HepG2 (cell line): Measurements from ENCODE around the gene GJC2. TPM values are rescaled to one million over a fixed set of nuclear protein-coding genes. Genes with fewer than 3 reads are reported as not detected.

Experiments used
- AHR ChIP-seq: IDR thresholded peaks from 2 replicates; pipeline ENCODE4 v1.6.1; 2018; ENCODE audit warnings: missing genetic modification reagents, missing compliant biosample characterization
- CEBPG ChIP-seq: IDR thresholded peaks from 2 replicates; pipeline ENCODE4 v1.6.1; 2016
- ETV5 ChIP-seq: IDR thresholded peaks from 2 replicates; pipeline ENCODE4 v1.6.1; 2018; ENCODE audit warnings: missing biosample characterization, missing genetic modification reagents, inconsistent platforms, borderline replicate concordance
- GFI1 ChIP-seq: sonication (generic); formaldehyde crosslinking; IDR thresholded peaks from 2 replicates; pipeline ENCODE4 v1.5.0; 2020; ENCODE audit warnings: missing genetic modification reagents, mild to moderate bottlenecking, borderline replicate concordance
- GTF3A ChIP-seq: sonication (generic); formaldehyde crosslinking; conservative IDR thresholded peaks from 2 replicates; pipeline ENCODE4 v1.4.0; 2020; ENCODE audit warnings: mild to moderate bottlenecking, missing genetic modification reagents
- HNF4A ChIP-seq: sonication (generic); formaldehyde crosslinking; IDR thresholded peaks from 2 replicates; pipeline ENCODE4 v1.4.0; 2020; ENCODE audit warnings: missing genetic modification reagents
- PAF1 ChIP-seq: IDR thresholded peaks from 2 replicates; pipeline ENCODE4 v1.6.1; 2016; ENCODE audit warnings: missing genetic modification reagents, missing compliant biosample characterization
- POLR2AphosphoS5 ChIP-seq: IDR thresholded peaks from 2 replicates; pipeline ENCODE4 v1.6.1; 2012; ENCODE audit warnings: low read depth, low read length
- SUZ12 ChIP-seq: fragments of 150-350 bp; IDR thresholded peaks from 2 replicates; pipeline ENCODE4 v1.6.1; 2014; ENCODE audit warnings: low read depth, low read length
- ZBTB3 ChIP-seq: sonication (generic); formaldehyde crosslinking; IDR thresholded peaks from 2 replicates; pipeline ENCODE4 v1.4.0; 2020; ENCODE audit warnings: low read depth, mild to moderate bottlenecking, moderate library complexity, missing genetic modification reagents, borderline replicate concordance
- ZFP36L2 ChIP-seq: sonication (generic); formaldehyde crosslinking; IDR thresholded peaks from 2 replicates; pipeline ENCODE4 v1.4.0; 2020; ENCODE audit warnings: missing genetic modification reagents
- ZNF10 ChIP-seq: sonication (generic); formaldehyde crosslinking; IDR thresholded peaks from 2 replicates; pipeline ENCODE4 v1.4.0; 2020; ENCODE audit warnings: mild to moderate bottlenecking, low read depth, missing genetic modification reagents, borderline replicate concordance
- ZNF317 ChIP-seq: sonication (generic); formaldehyde crosslinking; IDR thresholded peaks from 2 replicates; pipeline ENCODE4 v1.5.0; 2020; ENCODE audit warnings: mild to moderate bottlenecking, missing genetic modification reagents
- ZNF44 ChIP-seq: sonication (generic); formaldehyde crosslinking; IDR thresholded peaks from 2 replicates; pipeline ENCODE4 v1.5.1; 2020; ENCODE audit warnings: mild to moderate bottlenecking, missing genetic modification reagents
- ZNF446 ChIP-seq: sonication (generic); formaldehyde crosslinking; IDR thresholded peaks from 2 replicates; pipeline ENCODE4 v1.5.0; 2020; ENCODE audit warnings: mild to moderate bottlenecking, missing genetic modification reagents
- ZNF749 ChIP-seq: sonication (generic); formaldehyde crosslinking; IDR thresholded peaks from 2 replicates; pipeline ENCODE4 v1.8.0; 2022; ENCODE audit warnings: mild to moderate bottlenecking, missing genetic modification reagents, moderate library complexity, borderline replicate concordance
- polyA plus RNA-seq, 8 experiments: library from polyadenylated mRNA; depleted of rRNA in 3 of 8; stranded (reverse) in 7 of 8; unstranded in 1 of 8; fragments of >200 nt; fragmentation: Illumina TruSeq in 4 of 8; extraction: Trizol in 4 of 8; gene quantifications; 2 replicates each; pipeline versions ENCODE4 v1.2.1 to v1.2.3, GENCODE V29; 2011 to 2016; ENCODE audit warnings: low read depth in 4 of 8, missing spikeins in 1 of 8, mixed read lengths in 1 of 8; ENCODE audit not compliant: insufficient read depth in 1 of 8
- total RNA-seq, 5 experiments: library from RNA; depleted of rRNA; stranded (reverse); fragments of >200 nt; fragmentation: Illumina TruSeq; extraction: Trizol; gene quantifications; 2 replicates each; pipeline ENCODE4 v1.2.3, GENCODE V29; 2016; ENCODE audit warnings: low read depth in 1 of 5
- TF ChIP-seq, protein P1 (sequence below): IDR thresholded peaks from 2 replicates; pipeline ENCODE4 v1.6.1; 2016; ENCODE audit warnings: mild to moderate bottlenecking, missing biosample characterization, missing genetic modification reagents
- TF ChIP-seq, protein P2 (sequence below): sonication (generic); formaldehyde crosslinking; IDR thresholded peaks from 2 replicates; pipeline ENCODE4 v1.5.0; 2020; ENCODE audit warnings: mild to moderate bottlenecking, missing genetic modification reagents, moderate library complexity
- TF ChIP-seq, protein P3 (sequence below): sonication (generic); formaldehyde crosslinking; IDR thresholded peaks from 2 replicates; pipeline ENCODE4 v1.8.1; 2022; ENCODE audit warnings: low read depth, mild to moderate bottlenecking, missing genetic modification reagents
- TF ChIP-seq, protein P4 (sequence below): sonication (generic); formaldehyde crosslinking; IDR thresholded peaks from 2 replicates; pipeline ENCODE4 v1.5.0; 2020; ENCODE audit warnings: mild to moderate bottlenecking, missing genetic modification reagents
- TF ChIP-seq, protein P5 (sequence below): sonication (generic); formaldehyde crosslinking; IDR thresholded peaks from 2 replicates; pipeline ENCODE4 v1.8.1; 2023; ENCODE audit warnings: mild to moderate bottlenecking, missing genetic modification reagents

The GJC2 gene
- total and polyA plus RNA-seq, 2 of the 13 experiments (the other 11 are each of a cell fraction or from before 2014, with no cell fraction given), result 1.6 to 3.8 TPM

DNA sequence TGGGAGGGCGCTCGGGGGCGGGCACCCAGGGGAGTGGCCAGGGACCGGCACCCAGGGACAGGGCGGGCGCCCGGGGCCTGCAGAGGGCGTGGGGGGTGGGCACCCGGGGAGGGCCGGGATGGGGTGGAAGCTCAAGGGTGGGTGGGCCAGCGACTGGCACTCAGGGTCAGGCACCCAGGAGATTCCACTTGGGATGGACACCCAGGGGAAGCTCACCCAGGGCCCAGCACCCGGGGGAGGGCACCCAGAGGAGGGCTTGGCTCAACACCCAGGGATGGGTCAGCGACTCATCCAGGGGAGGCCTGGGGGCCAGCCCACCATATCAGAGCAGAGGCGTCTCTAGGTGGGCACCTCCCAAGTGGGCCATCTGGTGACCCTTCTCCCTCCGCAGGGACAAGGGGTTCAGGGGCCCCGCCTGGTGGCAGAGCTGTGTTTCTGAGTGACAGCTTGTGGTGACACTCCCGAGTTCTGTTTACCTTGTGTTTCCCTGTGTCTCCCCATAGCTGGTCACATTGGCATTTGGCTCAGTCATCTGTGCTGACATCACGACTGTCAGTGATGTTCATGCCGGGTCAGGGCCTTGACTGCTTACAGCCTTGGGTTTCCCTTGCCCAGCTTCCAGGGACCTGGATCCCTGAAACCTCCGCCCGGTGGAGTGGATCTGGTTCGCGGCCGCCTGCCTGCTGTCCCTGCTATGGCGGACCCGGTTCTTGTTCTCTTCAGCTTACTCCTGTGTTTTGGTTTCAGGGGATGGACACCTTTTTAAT lies 16.6 kb downstream of the GJC2 start (continued):
- no peak for TF ChIP-seq ZNF44
- peak; percentile 65 for TF ChIP-seq ZNF317 (CRISPR knock-in tag)
- no peak for TF ChIP-seq ZNF446 (CRISPR knock-in tag)
- TF ChIP-seq ZBTB3 (CRISPR knock-in tag), result no peak
- TF ChIP-seq, protein P1, sequence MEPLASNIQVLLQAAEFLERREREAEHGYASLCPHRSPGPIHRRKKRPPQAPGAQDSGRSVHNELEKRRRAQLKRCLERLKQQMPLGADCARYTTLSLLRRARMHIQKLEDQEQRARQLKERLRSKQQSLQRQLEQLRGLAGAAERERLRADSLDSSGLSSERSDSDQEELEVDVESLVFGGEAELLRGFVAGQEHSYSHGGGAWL (CRISPR knock-in tag), result no peak
- no peak for TF ChIP-seq AHR (CRISPR knock-in tag)
- no peak for TF ChIP-seq GFI1 (CRISPR knock-in tag)
- no peak for TF ChIP-seq ZNF749
- TF ChIP-seq ZNF10 (CRISPR knock-in tag), result no peak
- no peak for TF ChIP-seq GTF3A (CRISPR knock-in tag)
- TF ChIP-seq PAF1 (CRISPR knock-in tag), result no peak
- TF ChIP-seq, protein P2, sequence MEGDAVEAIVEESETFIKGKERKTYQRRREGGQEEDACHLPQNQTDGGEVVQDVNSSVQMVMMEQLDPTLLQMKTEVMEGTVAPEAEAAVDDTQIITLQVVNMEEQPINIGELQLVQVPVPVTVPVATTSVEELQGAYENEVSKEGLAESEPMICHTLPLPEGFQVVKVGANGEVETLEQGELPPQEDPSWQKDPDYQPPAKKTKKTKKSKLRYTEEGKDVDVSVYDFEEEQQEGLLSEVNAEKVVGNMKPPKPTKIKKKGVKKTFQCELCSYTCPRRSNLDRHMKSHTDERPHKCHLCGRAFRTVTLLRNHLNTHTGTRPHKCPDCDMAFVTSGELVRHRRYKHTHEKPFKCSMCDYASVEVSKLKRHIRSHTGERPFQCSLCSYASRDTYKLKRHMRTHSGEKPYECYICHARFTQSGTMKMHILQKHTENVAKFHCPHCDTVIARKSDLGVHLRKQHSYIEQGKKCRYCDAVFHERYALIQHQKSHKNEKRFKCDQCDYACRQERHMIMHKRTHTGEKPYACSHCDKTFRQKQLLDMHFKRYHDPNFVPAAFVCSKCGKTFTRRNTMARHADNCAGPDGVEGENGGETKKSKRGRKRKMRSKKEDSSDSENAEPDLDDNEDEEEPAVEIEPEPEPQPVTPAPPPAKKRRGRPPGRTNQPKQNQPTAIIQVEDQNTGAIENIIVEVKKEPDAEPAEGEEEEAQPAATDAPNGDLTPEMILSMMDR (CRISPR knock-in tag), result peak; percentile 76
- TF ChIP-seq, protein P3, sequence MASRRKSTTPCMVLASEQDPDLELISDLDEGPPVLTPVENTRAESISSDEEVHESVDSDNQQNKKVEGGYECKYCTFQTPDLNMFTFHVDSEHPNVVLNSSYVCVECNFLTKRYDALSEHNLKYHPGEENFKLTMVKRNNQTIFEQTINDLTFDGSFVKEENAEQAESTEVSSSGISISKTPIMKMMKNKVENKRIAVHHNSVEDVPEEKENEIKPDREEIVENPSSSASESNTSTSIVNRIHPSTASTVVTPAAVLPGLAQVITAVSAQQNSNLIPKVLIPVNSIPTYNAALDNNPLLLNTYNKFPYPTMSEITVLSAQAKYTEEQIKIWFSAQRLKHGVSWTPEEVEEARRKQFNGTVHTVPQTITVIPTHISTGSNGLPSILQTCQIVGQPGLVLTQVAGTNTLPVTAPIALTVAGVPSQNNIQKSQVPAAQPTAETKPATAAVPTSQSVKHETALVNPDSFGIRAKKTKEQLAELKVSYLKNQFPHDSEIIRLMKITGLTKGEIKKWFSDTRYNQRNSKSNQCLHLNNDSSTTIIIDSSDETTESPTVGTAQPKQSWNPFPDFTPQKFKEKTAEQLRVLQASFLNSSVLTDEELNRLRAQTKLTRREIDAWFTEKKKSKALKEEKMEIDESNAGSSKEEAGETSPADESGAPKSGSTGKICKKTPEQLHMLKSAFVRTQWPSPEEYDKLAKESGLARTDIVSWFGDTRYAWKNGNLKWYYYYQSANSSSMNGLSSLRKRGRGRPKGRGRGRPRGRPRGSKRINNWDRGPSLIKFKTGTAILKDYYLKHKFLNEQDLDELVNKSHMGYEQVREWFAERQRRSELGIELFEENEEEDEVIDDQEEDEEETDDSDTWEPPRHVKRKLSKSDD (CRISPR knock-in tag), result no peak
- TF ChIP-seq, protein P4, sequence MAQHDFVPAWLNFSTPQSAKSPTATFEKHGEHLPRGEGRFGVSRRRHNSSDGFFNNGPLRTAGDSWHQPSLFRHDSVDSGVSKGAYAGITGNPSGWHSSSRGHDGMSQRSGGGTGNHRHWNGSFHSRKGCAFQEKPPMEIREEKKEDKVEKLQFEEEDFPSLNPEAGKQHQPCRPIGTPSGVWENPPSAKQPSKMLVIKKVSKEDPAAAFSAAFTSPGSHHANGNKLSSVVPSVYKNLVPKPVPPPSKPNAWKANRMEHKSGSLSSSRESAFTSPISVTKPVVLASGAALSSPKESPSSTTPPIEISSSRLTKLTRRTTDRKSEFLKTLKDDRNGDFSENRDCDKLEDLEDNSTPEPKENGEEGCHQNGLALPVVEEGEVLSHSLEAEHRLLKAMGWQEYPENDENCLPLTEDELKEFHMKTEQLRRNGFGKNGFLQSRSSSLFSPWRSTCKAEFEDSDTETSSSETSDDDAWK (CRISPR knock-in tag), result no peak
- 0 out of 2 replicates have a peak, but pooled peaks have one; percentile 8 for TF ChIP-seq ETV5 (CRISPR knock-in tag)
- no peak for TF ChIP-seq HNF4A (CRISPR knock-in tag)
- no peak for TF ChIP-seq POLR2AphosphoS5
- no peak for TF ChIP-seq CEBPG (CRISPR knock-in tag)
- TF ChIP-seq, protein P5, sequence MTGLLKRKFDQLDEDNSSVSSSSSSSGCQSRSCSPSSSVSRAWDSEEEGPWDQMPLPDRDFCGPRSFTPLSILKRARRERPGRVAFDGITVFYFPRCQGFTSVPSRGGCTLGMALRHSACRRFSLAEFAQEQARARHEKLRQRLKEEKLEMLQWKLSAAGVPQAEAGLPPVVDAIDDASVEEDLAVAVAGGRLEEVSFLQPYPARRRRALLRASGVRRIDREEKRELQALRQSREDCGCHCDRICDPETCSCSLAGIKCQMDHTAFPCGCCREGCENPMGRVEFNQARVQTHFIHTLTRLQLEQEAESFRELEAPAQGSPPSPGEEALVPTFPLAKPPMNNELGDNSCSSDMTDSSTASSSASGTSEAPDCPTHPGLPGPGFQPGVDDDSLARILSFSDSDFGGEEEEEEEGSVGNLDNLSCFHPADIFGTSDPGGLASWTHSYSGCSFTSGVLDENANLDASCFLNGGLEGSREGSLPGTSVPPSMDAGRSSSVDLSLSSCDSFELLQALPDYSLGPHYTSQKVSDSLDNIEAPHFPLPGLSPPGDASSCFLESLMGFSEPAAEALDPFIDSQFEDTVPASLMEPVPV (CRISPR knock-in tag), result peak; percentile 57; the same call in 1 of the 2 replicates
- TF ChIP-seq ZFP36L2 (CRISPR knock-in tag), result no peak
- TF ChIP-seq SUZ12, result no peak
